GM23248 (cell line): Measurements from ENCODE around the gene CNFN.

Experiments used
- EZH2 ChIP-seq: fragments of 200-600 bp; sonication (generic); IDR thresholded peaks from 2 replicates; pipeline ENCODE4 v1.6.1; 2018; ENCODE audit warnings: antibody characterized with exemption, mild to moderate bottlenecking; ENCODE audit not compliant: insufficient read depth, poor library complexity, severe bottlenecking
- EZH2phosphoT487 ChIP-seq: fragments of 200-600 bp; sonication (generic); IDR thresholded peaks from 2 replicates; pipeline ENCODE4 v1.6.1; 2018; ENCODE audit warnings: antibody characterized with exemption, moderate library complexity, mild to moderate bottlenecking, low read depth; ENCODE audit not compliant: insufficient read depth

GRCh38 chr19:42348211-42348610, 41.9 kb downstream of the CNFN start:
- TF ChIP-seq EZH2 (no peak), EZH2phosphoT487 (no peak)
